Kidney (tissue), 22 donors: ENCODE data around the gene COX6B2. TPM values are rescaled to one million over a fixed set of nuclear protein-coding genes. Genes with fewer than 3 reads are reported as not detected.
"Not testable (repeated sequence)": the region's sequence is repeated elsewhere in the genome, so short reads cannot be mapped to it uniquely, and the experiment has no call there.

Source experiments
- DNase-seq, 5 donors: peaks; one replicate each; pipeline ENCODE4 v3.0.0-alpha.2; 2013 to 2020
- FAIRE-seq: peaks from 2 replicates; lab custom pipeline; 2012; peaks lifted over from hg19 to GRCh38; lab: Jason Lieb, UNC
- H3K27ac ChIP-seq, 2 donors: one replicate each; pipeline ENCODE4 v1.7.0; 2013; ENCODE audit warnings: low read depth in 2 of 2, low read length in 2 of 2, inconsistent platforms in 1 of 2
- H3K27me3 ChIP-seq: one replicate; pipeline ENCODE4 v1.7.1; 2013; ENCODE audit warnings: low read length, inconsistent platforms; ENCODE audit not compliant: control insufficient read depth, insufficient read depth
- H3K36me3 ChIP-seq, 3 donors: one replicate each; pipeline versions ENCODE4 v1.7.0 to v1.7.1; 2013; ENCODE audit warnings: low read length in 3 of 3, control low read depth in 1 of 3, inconsistent platforms in 1 of 3; ENCODE audit not compliant: insufficient read depth in 3 of 3, control insufficient read depth in 2 of 3
- H3K4me1 ChIP-seq, 3 donors: one replicate each; pipeline versions ENCODE4 v1.7.0 to v1.7.1; 2013; ENCODE audit warnings: low read length in 3 of 3, inconsistent platforms in 1 of 3, low read depth in 1 of 3; ENCODE audit not compliant: control insufficient read depth in 2 of 3, insufficient read depth in 2 of 3
- H3K4me3 ChIP-seq, 3 donors: one replicate each; pipeline versions ENCODE4 v1.7.0 to v1.8.1; 2013; ENCODE audit warnings: low read length in 3 of 3, control low read depth in 1 of 3, inconsistent platforms in 1 of 3
- H3K9ac ChIP-seq, 3 donors: one replicate each; pipeline versions ENCODE4 v1.7.0 to v1.7.1; 2013; ENCODE audit warnings: low read length in 3 of 3, control low read depth in 1 of 3, inconsistent platforms in 1 of 3
- H3K9me3 ChIP-seq, 3 donors: one replicate each; pipeline versions ENCODE4 v1.7.0 to v1.7.1; 2013; ENCODE audit warnings: low read length in 3 of 3, control low read depth in 1 of 3, inconsistent platforms in 1 of 3; ENCODE audit not compliant: control insufficient read depth in 2 of 3, insufficient read depth in 1 of 3
- CTCF ChIP-seq: IDR thresholded peaks from 3 replicates; pipeline ENCODE4 v1.5.1; 2012; ENCODE audit warnings: mild to moderate bottlenecking, moderate library complexity, borderline replicate concordance; ENCODE audit not compliant: insufficient read depth; ENCODE audit errors: extremely low read depth
- intact Hi-C: fragments of 100-400 bp; cut with DNase I; formaldehyde crosslinking; loops from one replicate; pipeline ENCODE4 v1.11.1; 2022
- long read RNA-seq, 10 donors: library from polyadenylated mRNA in 1 of 10; unstranded in 1 of 10; transcript quantifications; one replicate each; pipeline ENCODE4 v2.0.0 and lab custom pipeline, GENCODE V29; 2021 to 2026
- polyA plus RNA-seq: library from polyadenylated mRNA; stranded (reverse); fragments of 350-450 nt; fragmentation: Illumina TruSeq; extraction: RNeasy Lipid Tissue Mini Kit (QIAGEN cat#74804); gene quantifications from one replicate; pipeline ENCODE4 v1.2.3, GENCODE V29; 2014; ENCODE audit warnings: low read depth, low replicate concordance; ENCODE audit not compliant: insufficient read depth
- total RNA-seq: library from RNA; stranded (reverse); fragmentation: NEBNext Ultra II Directional; extraction: Animal tissue kit (Norgen Biotek cat#: 25700); gene quantifications from one replicate; pipeline ENCODE4 v1.2.1, GENCODE V29; 2021
- donor health status: control.
- donor health status: control.
- donor health status: control.
- donor health status: control.
- donor health status: control.
- donor health status: DM: yes; HTN: yes; CAD: no.
- donor health status: Normal renal cell carcinoma (clear cell type).

The COX6B2 gene
- total RNA-seq (3.8 TPM), polyA plus RNA-seq (0.62 TPM)
- long read RNA-seq, donor 1, result 0 reads
- long read RNA-seq, donor 2, partial matches to known transcripts, result 0 of 1 reads
- long read RNA-seq, donor 2, other reads (novel, unspliced or antisense), result 0 of 1 reads
- long read RNA-seq, donor 3, result 0 reads
- long read RNA-seq, donor 4, result 0 reads
- long read RNA-seq, donor 5, result 0 reads
- long read RNA-seq, donor 6, result 0 reads
- long read RNA-seq, donor 7, partial matches to known transcripts, result 0 of 4 reads
- long read RNA-seq, donor 7, other reads (novel, unspliced or antisense), result 4 of 4 reads
- long read RNA-seq, donor 8, result 0 reads
- long read RNA-seq, donor 9, result 0 reads
- long read RNA-seq, donor 10, result 0 reads

GRCh38 chr19:55354698-55355212, at the start of gene COX6B2:
Gene COX6B2 (minus strand): TSS chr19:55354719. CDS start chr19:55354521, 198 bp downstream.
- no peak within 1 kb of the TSS for H3K9ac ChIP-seq
- no peak within 1 kb of the TSS for H3K27ac ChIP-seq

DNA sequence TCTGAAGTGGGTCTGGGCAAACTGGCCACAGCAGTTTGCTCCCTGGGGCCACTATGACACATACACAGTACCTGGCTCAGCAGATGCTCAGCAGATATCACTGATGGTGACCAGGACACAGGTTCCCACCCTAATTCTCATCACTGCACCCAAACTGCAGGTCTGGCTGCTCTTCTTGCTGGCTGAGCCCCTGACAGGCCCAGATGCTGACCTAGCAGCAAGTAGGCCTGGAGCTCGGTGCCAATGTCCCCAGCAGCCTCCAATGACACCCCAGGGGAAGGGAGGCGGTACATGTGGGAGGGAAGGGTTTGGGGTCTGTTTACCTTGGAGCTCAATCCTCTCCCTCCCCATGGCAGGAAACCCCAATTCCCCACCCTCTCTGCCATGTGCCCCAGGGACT, 48.0 kb upstream of the COX6B2 start:
- H3K27me3 ChIP-seq, result no peaks in the 10 kb centered on the region
- H3K27ac ChIP-seq, result no peak overlapping the region
- intact Hi-C loops, result no loop called here
- no peak overlapping the region for H3K9ac ChIP-seq
- TF ChIP-seq CTCF, result no peak
- DNase-seq (no peak), FAIRE-seq (no peak)
- H3K9me3 ChIP-seq, result no peaks in the 10 kb centered on the region
- H3K4me1 ChIP-seq, result peaks cover 0 to 6% (median 6%) of the 10 kb centered on the region in 3 donors
- H3K36me3 ChIP-seq, result peaks cover 0 to 16% (median 12%) of the 10 kb centered on the region in 3 donors
- H3K4me3 ChIP-seq, result no peak overlapping the region

More at GRCh38 chr19:55354698-55355212, at the start of gene COX6B2:
- H3K4me3 ChIP-seq, result peak within 1 kb of the TSS; percentile 26 to 37 (median 32)
- peaks cover 0 to 6% (median 0%) of the 10 kb centered on the region in 3 donors for H3K4me1 ChIP-seq
- DNase-seq (peak in 1 of 5 donors; percentile 74), FAIRE-seq (no peak)
- intact Hi-C loops, result no loop called here
- no peak for TF ChIP-seq CTCF
- H3K36me3 ChIP-seq, result no peaks in the 10 kb centered on the region
- H3K27me3 ChIP-seq, result peaks cover 15% of the 10 kb centered on the region
- H3K9me3 ChIP-seq, result no peaks in the 10 kb centered on the region

GRCh38 chr19:55401390-55401789, 46.9 kb upstream of the COX6B2 start:
- FAIRE-seq, H3K4me3 ChIP-seq, H3K27me3 ChIP-seq, H3K9ac ChIP-seq, H3K27ac ChIP-seq, DNase-seq, H3K4me1 ChIP-seq, H3K9me3 ChIP-seq, intact Hi-C loops: not testable (repeated sequence)
- H3K36me3 ChIP-seq, result peaks cover 0 to 16% (median 12%) of the 10 kb centered on the region in 3 donors

- Histone ChIP-seq H3K27ac (no peak overlapping the region), H3K9ac (no peak overlapping the region)
- intact Hi-C loops, result no loop called here
Measured at GRCh38 chr19:55400281-55401087, 46.0 kb upstream of the COX6B2 start.

More at GRCh38 chr19:55400281-55401087, 46.0 kb upstream of the COX6B2 start:
- Histone ChIP-seq H3K27me3 (no peaks in the 10 kb centered on the region), H3K9me3 (no peaks in the 10 kb centered on the region), H3K36me3 (peaks cover 0 to 16% (median 11%) of the 10 kb centered on the region in 3 donors), H3K4me1 (no peaks in the 10 kb centered on the region), H3K4me3 (no peak overlapping the region)
- TF ChIP-seq CTCF, result no peak
- no peak for DNase-seq
- FAIRE-seq, result no peak
